GM23338 (cell line): ENCODE results near the gene WDR74. TPM values are rescaled to one million over a fixed set of nuclear protein-coding genes. Genes with fewer than 3 reads are reported as not detected.

Experiments
- ATAC-seq: fragments of 200-7000 bp; cut with Tn5 transposase; 3 replicates; pipeline ENCODE4 v1.9.1; 2020
- DNase-seq: peaks from one replicate; pipeline ENCODE4 v3.0.0-alpha.2; 2015; ENCODE audit warnings: low spot score
- H2AFZ ChIP-seq: fragments of 200-600 bp; sonication (generic); 2 replicates; pipeline ENCODE4 v1.8.0; 2016; ENCODE audit warnings: antibody characterized with exemption, mild to moderate bottlenecking, moderate library complexity
- H3F3A ChIP-seq: fragments of 200-600 bp; sonication (generic); replicated peaks from 2 replicates; pipeline ENCODE4 v1.8.0; 2017; ENCODE audit warnings: antibody characterized with exemption, mixed run types, low read depth
- H3K27ac ChIP-seq: fragments of 200-600 bp; sonication (generic); 2 replicates; pipeline ENCODE4 v1.6.1; 2016; ENCODE audit warnings: low read depth
- H3K27me3 ChIP-seq: fragments of 200-600 bp; sonication (generic); 2 replicates; pipeline ENCODE4 v1.8.0; 2016; ENCODE audit warnings: mild to moderate bottlenecking, mixed run types, moderate library complexity; ENCODE audit not compliant: insufficient read depth
- H3K36me3 ChIP-seq: fragments of 200-600 bp; sonication (generic); 2 replicates; pipeline ENCODE4 v1.8.0; 2016; ENCODE audit warnings: mild to moderate bottlenecking; ENCODE audit not compliant: insufficient read depth
- H3K4me1 ChIP-seq: fragments of 200-600 bp; sonication (generic); 2 replicates; pipeline ENCODE4 v1.8.0; 2016; ENCODE audit warnings: mild to moderate bottlenecking, moderate library complexity; ENCODE audit not compliant: insufficient read depth
- H3K4me2 ChIP-seq: fragments of 200-600 bp; sonication (generic); 2 replicates; pipeline ENCODE4 v1.7.1; 2017; ENCODE audit warnings: mixed run types
- H3K4me3 ChIP-seq: fragments of 200-600 bp; sonication (generic); 2 replicates; pipeline ENCODE4 v1.6.1; 2016; ENCODE audit warnings: mixed run types
- H3K79me2 ChIP-seq: fragments of 200-600 bp; sonication (generic); replicated peaks from 2 replicates; pipeline ENCODE4 v1.8.0; 2017; ENCODE audit warnings: mild to moderate bottlenecking; ENCODE audit not compliant: insufficient read depth
- H3K9me2 ChIP-seq: fragments of 200-600 bp; sonication (generic); 2 replicates; pipeline ENCODE4 v1.8.0; 2017; ENCODE audit not compliant: insufficient read depth
- H4K20me1 ChIP-seq: fragments of 200-600 bp; sonication (generic); replicated peaks from 2 replicates; pipeline ENCODE4 v1.8.0; 2017; ENCODE audit warnings: mild to moderate bottlenecking; ENCODE audit not compliant: insufficient read depth
- H3K27ac Mint-ChIP-seq: 2 replicates; pipeline ENCODE4 v1.8.0; 2020; ENCODE audit warnings: inconsistent platforms, mild to moderate bottlenecking, moderate library complexity, mixed read lengths
- H3K27me3 Mint-ChIP-seq: 3 replicates; pipeline ENCODE4 v1.8.0; 2022; ENCODE audit warnings: low read depth, mild to moderate bottlenecking, moderate library complexity, mixed read lengths, inconsistent platforms; ENCODE audit not compliant: insufficient read depth, poor library complexity
- H3K36me3 Mint-ChIP-seq: 3 replicates; pipeline ENCODE4 v1.8.0; 2021; ENCODE audit warnings: low read depth, mild to moderate bottlenecking, inconsistent platforms, moderate library complexity, mixed read lengths
- H3K4me1 Mint-ChIP-seq: 3 replicates; pipeline ENCODE4 v1.8.0; 2020; ENCODE audit warnings: mild to moderate bottlenecking, inconsistent platforms, mixed read lengths
- H3K4me3 Mint-ChIP-seq: 3 replicates; pipeline ENCODE4 v1.8.0; 2021; ENCODE audit warnings: moderate library complexity, mild to moderate bottlenecking, inconsistent platforms, mixed read lengths
- H3K9me3 Mint-ChIP-seq: 3 replicates; pipeline ENCODE4 v1.8.0; 2020; ENCODE audit warnings: moderate library complexity, mild to moderate bottlenecking, inconsistent platforms, mixed read lengths
- CREB1 ChIP-seq: fragments of 250-450 bp; sonication (Bioruptor Pico); IDR thresholded peaks from 2 replicates; pipeline ENCODE4 v1.5.0; 2020; ENCODE audit warnings: low read depth, mild to moderate bottlenecking, moderate library complexity
- CTCF ChIP-seq, 2 experiments: fragments of 200-600 bp in 1 of 2; sonication (generic) in 1 of 2; conservative IDR thresholded peaks; 2 replicates each; pipeline versions ENCODE4 v1.5.1 to v1.6.1; 2016 to 2017; ENCODE audit warnings: antibody characterized with exemption in 2 of 2, low read depth in 2 of 2, mild to moderate bottlenecking in 2 of 2, moderate library complexity in 1 of 2
- ETS1 ChIP-seq: IDR thresholded peaks from 2 replicates; pipeline ENCODE4 v1.6.1; 2016; ENCODE audit warnings: antibody characterized with exemption
- POLR2AphosphoS5 ChIP-seq: IDR thresholded peaks from 2 replicates; pipeline ENCODE4 v1.6.1; 2016; ENCODE audit warnings: antibody characterized with exemption, low read depth
- REST ChIP-seq: IDR thresholded peaks from one replicate; pipeline ENCODE4 v1.6.1; 2018; ENCODE audit warnings: antibody characterized with exemption; ENCODE audit not compliant: unreplicated experiment
- ZNF331 ChIP-seq: fragments of 250-450 bp; sonication (Bioruptor Pico); IDR thresholded peaks from 2 replicates; pipeline ENCODE4 v1.5.0; 2020; ENCODE audit warnings: low read depth, mild to moderate bottlenecking, moderate library complexity
- polyA plus RNA-seq: library from polyadenylated mRNA; unstranded; fragments of >200 nt; fragmentation: Nextera tagmentation; extraction: Ambion mirVana; gene quantifications from 2 replicates; pipeline ENCODE4 v1.2.1, GENCODE V29; 2016
- total RNA-seq: library from RNA; depleted of rRNA; stranded (reverse); fragments of >200 nt; shearing (Covaris generic); gene quantifications from 2 replicates; pipeline ENCODE4 v1.2.3, GENCODE V29; 2014

Gene WDR74
- total and polyA plus RNA-seq, 2 experiments from 2014 or later: 94.4 to 136 TPM

- TF ChIP-seq REST: no peak
- TF ChIP-seq CREB1 (CRISPR knock-in tag): peak; percentile 5; the same call in 1 of the 2 replicates
- no peak for TF ChIP-seq ZNF331 (CRISPR knock-in tag)
Observed at GRCh38 chr11:62881579-62882430, 42.4 kb upstream of the WDR74 start (continued).

GRCh38 chr11:62880803-62881578 is 41.6 kb upstream of the WDR74 start, which contains the start of gene SLC3A2:
SLC3A2 (plus strand) TSS chr11:62880896; CDS start chr11:62881024, 128 bp downstream.
- TF ChIP-seq REST (no peak), CTCF (conservative IDR thresholded peaks at IDR 0.05; ENCODE audit: low read depth in 2 of 2) (peak; percentile 41 to 75), ETS1 (peak; percentile 18; the same call in 1 of the 2 replicates), POLR2AphosphoS5 (peak; percentile 99), CREB1 (CRISPR knock-in tag) (peak; percentile 40; the same call in 1 of the 2 replicates)
- Histone ChIP-seq H3K4me2 (peak within 1 kb of the TSS; percentile 80), H3K36me3 (peaks cover 61% of the 10 kb centered on the region), H3F3A (peaks cover 72% of the 10 kb centered on the region), H4K20me1 (peaks cover 59% of the 10 kb centered on the region), H3K79me2 (peaks cover 96% of the 10 kb centered on the region), H3K4me3 (peak within 1 kb of the TSS; percentile 98), H3K27me3 (no peaks in the 10 kb centered on the region), H2AFZ (no peak within 1 kb of the TSS), H3K27ac (peak within 1 kb of the TSS; percentile 95), H3K4me1 (peaks cover 35% of the 10 kb centered on the region), H3K9me2 (no peaks in the 10 kb centered on the region)
- Mint-ChIP-seq H3K4me3 (peak within 1 kb of the TSS; percentile 100), H3K27me3 (peaks cover 41% of the 10 kb centered on the region), H3K36me3 (peaks cover 99% of the 10 kb centered on the region), H3K27ac (peak within 1 kb of the TSS; percentile 100), H3K9me3 (peaks cover 2% of the 10 kb centered on the region; the same call in 2 of the 3 replicates), H3K4me1 (peaks cover 58% of the 10 kb centered on the region)
- peak; percentile 88 for ATAC-seq
- peak; percentile 91 for DNase-seq
